NCI-H2081 (cell line): Measurements from ENCODE around the gene INS.
"Not testable (repeated sequence)": the region's sequence is repeated elsewhere in the genome, so short reads cannot be mapped to it uniquely, and the experiment has no call there.

Experiments used
- DNase-seq, 2 experiments: peaks; one replicate each; lab custom pipeline; 2025; lab: John Stamatoyannopoulos, UW

Gene INS

DNA sequence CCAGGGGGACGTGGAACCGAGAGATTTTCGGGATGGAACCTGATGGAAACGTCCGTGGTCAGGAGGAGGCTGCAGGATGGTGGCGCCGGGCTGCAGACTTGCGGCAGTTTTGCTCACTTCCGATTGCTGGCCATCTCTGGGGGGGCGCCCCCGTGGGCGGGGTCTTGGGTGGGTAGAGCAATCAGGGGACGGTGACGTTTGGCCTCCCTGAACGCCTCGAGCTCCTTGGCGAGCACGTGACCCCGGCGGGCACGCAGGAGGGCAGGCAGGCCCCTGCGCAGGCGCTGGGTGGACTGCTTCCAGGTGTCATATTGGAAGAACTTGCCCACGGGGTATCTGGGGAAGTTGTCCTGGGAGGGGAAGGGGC is 28.2 kb downstream of the INS start:
- DNase-seq, result no peak

DNA sequence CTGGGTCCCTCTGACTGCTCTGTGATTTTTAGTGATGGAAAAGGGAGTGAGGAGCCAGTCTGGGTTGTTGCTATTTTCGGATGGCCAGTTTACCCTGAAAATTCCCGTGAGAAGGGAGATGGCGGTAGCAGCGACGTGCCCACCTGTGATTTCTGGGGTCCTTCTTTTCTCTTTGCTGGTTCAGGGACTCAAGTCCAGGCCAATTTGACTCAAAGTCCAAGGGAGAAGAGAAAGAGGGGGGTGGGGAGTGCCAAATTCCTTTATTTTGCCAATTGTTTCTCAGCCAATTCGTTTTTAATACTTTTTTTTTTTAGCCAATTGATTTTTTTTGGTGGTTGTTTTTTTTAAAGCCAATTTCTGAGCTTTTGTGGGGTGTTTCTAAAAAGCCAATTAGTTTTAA is 28.8 kb downstream of the INS start:
- no peak for DNase-seq

DNA sequence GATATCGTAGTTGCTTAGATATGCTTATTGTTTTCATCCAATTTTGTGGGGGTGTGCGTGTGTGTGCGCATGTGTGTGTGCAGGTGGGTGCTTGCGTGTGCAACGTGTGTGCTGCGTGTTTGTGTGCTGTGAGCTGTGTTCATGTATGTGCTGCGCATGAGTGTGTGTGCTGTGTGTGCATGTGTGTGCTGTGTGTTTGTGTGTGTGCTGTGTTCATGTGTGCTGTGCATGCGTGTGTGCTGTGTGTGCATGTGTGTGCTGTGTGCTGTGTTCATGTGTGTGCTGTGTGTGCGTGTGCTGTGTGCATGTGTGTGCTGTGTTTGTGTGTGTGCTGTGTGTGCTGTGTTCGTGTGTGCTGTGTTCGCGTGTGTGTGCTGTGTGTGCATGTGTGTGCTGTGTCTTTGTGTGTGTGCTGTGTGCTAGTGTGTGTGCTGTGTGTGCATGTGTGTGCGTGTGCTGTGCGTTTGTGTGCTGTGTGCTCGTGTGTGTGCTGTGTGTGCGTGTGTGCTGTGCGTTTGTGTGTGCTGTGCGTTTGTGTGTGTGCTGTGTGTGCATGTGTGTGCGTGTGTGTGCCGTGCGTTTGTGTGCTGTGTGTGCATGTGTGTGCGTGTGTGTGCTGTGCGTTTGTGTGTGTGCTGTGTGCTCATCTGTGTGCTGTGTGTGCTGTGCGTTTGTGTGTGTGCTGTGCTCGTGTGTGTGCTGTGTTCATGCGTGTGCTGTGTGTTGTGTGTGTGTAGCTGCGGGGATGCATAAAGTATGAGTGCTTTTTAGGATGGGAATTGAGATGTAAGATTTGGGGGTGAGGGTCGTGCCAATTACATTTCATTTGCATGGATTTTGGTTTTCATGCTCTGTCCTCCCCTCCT is 29.4 kb downstream of the INS start:
- DNase-seq, result no peak

DNA sequence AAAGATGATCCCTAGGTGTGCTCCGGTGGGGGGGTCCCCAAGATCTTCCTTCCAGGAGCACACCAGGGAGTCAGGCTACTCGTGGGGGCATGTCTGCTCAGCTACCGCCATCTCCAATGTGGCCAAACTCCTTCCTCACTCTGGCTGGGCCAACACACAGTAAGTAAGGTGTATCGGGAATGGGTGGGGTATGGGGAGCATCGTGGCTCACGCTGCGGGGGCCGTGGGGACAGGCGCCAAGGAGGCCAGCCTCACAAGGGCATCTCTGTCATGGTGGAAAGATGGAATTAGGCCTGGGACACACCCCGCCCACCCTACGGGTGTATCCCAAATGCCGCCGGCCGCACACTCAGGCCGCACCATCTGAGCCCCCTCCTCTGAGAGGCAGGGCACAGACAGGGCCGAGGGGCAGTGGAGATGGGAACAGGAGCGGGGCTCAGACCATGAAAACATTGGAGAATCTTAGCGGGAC is 30.1 kb downstream of the INS start:
- no peak for DNase-seq

DNA sequence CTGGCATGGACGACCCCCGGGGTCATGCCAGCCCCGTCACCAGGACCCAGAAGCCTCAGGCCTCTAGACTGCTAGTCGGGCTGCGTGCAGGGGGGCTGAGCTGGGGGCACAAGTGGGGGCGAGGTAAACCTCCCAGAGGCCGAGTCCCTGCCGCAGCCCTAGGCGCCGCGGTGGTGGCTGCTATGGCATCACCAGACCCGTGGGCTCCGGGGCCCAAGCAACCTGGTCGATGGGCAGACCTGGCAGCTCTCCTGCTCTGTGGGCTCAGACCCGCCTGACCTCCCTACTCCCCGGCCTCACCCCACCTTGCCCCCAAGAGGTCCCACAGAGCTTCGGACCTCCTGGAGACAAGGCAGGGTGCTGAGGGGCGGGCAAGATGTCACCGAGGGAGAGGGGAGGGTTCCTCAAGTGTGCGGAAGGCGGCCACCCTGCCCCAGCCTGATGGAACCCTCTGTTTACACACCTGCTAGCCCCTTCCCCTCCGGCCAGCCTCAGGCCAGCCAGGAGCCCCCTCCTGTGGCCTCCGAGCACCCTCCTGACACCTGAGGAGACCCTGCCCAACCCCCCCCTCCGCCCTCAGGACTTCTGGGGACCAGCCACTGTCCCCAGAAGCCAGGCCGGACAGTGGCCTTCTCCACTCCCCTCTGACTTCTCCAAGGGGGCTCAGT is 31.2 kb downstream of the INS start:
- no peak for DNase-seq

DNA sequence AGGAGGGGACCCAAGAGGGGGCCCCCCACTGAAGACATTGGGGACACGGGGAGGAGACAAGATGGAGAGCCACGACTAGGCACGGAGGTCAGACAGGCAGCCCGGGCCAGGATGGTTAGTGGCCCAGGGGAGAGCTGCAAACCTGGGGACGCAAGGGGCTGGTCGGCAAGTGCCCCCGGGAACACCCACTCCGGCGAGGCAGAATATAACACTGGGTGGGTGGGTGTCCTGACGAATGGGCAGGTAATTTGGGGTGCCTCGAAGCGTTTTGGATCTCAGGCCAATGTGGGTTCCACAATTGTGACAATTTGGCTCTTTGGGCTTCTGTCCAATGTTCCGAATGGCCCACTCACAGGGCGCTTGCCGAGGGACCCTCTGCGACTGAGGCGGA is 31.7 kb downstream of the INS start:
- DNase-seq, result no peak

DNA sequence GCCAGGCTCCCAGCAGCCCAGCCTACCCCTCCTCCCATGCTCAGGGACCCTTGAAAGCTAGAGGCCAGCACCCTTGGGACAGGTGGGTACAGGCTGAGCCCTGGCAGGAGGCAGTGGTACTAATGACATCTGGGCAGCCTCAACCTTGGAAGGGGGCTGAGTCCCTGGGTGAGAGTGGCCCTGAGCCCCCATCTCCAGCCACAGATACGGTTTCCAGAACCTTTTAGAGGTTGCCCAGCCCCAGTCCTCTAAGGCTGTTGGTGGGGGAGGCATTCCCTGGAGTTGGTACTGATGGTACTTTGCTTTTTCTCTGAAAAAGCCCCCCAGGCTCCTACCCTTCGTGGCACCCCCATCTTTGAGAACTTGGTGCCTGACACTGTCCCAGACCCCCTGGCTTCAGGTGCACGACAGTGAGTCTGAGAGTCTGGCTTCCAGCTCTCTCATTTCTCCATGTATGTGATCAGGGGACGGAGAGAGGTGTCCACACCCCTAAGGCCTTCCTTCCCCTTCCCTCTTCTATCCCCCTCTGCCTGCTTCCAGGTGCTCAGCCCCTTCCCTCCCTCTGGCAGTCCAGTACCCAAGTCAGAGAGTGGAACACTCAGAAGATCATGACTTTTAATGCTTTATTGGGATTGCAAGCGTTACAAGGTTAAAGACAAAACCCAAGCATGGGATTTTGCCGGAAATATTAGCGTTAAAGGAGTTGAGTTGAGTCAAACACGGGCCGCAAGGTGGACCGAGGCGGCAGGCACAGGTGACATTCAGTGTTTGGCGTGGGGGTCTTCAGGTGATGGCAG is 32.3 kb downstream of the INS start:
- DNase-seq, result no peak

DNA sequence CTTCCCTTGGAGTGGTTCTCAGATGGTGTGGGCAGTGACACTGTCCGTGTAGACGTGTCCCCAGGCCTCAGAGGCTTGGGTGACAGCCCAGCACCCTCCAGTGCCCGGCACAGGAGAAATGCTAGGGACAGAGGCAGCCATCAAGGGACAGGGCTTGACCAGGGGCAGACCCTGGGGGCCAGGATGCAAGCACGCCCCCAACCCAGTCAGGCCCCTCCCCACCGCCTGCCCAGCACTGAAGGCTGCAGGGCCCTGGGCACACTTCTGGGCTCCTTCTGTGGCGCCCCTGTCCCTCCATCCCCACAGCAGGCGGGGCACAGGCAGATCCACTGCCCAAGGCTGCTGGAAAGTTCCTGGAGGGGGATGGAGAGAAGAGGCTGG is 32.9 kb downstream of the INS start:
- DNase-seq, result no peak

DNA sequence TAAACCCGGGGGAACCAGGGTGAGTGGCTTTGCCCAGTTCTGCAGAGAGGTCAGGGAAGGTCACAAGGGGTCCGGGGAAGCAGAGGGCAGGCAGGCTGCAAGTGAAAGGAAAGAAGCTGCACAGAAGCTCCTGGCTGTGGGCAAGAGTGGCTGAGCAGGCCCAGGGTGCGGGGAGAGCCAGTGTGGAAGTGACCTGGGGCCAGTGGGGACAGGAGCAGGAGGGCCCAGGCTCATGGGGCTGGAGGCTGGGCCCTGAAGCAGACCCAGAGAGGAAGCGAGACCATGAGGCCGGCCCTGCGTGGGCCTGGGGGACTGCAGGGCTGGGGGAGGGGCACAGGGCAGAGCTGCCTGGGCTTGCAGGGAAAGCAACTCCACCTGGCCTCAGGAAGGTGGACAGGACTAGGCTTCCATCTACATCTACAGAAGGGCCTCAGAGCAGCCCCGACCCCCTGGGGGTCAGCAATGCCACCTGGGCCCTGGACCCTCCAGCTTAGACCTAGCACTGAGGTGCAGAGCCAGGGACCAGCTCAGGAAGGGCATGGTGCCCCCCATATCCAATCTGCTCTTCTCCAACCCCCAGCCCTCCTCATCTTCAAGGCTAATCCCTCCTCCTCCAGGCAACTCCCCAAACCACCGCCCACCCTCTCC is 33.4 kb downstream of the INS start:
- DNase-seq, result no peak

DNA sequence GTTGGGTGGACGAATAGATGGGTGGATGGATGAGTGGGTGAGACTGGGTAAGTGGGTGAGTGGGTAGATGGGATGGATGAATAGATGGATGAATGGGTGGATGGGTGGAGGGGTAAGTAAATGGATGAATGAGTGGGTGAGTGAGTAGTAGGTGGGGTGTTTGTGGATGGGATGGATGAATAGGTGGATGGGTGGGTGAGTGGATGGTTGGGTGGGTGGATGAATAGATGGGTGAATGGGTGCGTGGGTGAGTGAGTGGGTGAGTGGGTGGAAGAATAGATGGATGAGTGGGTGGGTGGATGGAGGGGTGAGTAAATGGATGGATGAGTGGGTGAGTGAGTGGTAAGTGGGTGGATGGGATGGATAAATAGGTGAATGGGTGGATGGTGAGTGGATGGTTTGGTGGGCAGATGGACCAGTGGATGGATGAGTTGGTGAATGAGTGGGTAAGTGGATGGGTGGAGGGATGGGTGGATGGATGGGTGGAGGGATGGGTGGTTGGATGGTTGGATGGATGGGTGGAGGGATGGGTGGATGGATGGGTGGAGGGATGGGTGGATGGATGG is 34.4 kb downstream of the INS start:
- no peak for DNase-seq

DNA sequence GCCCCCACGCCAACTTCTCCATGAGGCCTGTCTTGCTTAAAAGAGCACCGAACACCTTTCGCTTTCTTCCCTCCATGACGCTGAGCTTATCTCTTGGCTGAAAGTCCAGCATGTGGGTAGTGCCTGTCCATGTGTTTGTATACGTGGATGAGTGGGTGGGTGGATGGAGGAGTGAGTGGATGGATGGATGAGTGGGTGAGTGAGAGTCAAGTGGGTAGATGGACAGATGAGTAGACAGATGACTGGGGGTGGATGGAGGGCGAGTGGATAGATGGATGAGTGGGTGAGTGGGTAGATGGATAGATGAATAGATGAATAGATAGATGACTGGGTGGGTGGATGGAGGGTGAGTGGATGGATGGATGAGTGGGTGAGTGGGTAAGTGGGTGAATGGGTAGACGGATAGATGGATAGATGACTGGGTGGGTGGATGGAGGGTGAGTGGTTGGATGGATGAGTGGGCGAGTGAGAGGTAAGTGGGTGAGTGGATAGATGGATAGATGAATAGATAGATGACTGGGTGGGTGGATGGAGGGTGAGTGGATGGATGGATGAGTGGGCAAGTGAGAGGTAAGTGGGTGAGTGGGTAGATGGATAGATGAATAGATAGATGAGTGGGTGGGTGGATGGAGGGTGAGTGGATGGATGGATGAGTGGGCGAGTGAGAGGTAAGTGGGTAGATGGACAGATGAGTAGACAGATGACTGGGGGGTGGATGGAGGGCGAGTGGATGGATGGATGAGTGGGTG is 36.1 kb downstream of the INS start:
- not testable (repeated sequence) for DNase-seq

DNA sequence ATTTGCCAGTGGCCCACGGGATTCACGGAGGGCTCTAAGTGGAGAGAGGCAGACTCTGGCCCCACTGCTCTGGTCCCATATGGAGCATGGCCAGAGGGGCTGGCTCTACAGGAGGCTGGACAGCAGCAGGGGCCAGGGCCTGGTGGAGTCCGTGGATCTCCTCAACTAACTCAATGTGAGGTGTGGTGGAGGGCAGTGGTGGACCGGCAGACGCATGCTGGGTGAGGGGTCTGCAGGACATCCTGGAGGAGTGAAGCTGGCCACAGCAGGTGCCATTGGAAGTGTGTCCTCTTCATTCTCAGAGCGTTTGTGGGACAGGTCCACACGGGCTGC is 37.4 kb downstream of the INS start:
- no peak for DNase-seq

DNA sequence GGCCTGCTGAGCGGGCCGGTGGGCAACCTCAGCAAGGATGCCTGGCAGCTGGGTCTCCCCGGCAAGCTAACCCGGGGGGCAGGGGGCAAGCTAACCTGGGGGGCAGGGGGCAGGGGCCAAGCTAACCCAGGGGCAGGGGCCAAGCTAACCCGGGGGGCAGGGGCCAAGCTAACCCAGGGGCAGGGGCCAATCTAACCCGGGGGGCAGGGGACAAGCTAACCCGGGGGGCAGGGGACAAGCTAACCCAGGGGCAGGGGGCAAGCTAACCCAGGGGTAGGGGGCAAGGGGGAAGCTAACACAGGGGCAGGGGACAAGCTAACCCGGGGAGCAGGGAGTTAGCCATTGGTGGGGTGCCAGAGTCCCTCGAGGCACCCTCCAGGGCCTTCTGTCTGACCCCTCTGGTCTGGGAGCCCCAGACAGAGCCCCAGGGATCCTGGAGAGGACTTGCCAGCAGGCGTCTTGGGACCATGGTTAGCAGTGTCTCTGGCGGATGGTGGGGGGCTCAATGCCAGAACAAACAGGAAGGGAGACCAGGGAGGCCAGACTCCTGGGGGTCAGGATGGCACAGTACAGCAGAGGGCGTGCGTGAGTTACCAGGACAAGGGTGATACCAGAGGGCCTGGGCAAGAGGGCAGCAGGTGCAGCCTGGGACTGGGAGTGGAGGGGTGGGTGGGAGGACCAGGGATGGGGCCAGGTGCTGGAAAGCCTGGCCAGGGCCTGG is 37.9 kb downstream of the INS start:
- no peak for DNase-seq

DNA sequence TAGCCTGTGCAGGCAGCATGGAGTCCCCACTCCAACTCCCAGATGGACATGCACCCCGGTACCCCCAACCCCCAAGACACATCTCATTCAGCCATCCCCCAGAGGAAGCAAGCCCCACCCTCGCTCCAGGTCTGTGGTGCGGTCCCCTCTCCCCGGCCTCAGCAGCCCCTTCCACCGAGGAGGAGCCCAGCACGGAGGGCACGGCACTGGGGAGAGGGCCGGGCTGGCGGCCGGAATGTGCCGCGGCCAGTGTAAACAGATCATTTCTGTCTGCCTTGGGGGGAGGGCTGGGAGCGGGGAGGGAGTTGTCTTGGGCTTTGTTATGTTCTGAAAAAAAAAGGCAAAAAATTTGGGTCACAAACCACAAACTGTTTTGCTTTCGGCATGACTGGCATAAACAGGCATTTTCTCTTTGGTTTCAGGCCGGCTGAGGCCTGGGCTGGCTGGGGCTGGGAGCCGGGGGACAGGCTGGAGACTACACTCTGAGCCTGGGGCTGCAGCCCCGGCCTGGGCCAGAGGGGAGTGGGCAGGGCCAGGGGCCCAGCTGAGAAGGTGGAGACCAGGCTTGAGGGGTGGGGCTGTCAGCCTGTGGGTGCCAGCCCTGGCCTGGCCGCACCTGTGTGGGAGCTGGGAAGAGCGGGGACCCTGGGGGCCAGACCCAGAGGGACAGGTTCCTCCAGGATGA is 38.6 kb downstream of the INS start:
- DNase-seq, result no peak

DNA sequence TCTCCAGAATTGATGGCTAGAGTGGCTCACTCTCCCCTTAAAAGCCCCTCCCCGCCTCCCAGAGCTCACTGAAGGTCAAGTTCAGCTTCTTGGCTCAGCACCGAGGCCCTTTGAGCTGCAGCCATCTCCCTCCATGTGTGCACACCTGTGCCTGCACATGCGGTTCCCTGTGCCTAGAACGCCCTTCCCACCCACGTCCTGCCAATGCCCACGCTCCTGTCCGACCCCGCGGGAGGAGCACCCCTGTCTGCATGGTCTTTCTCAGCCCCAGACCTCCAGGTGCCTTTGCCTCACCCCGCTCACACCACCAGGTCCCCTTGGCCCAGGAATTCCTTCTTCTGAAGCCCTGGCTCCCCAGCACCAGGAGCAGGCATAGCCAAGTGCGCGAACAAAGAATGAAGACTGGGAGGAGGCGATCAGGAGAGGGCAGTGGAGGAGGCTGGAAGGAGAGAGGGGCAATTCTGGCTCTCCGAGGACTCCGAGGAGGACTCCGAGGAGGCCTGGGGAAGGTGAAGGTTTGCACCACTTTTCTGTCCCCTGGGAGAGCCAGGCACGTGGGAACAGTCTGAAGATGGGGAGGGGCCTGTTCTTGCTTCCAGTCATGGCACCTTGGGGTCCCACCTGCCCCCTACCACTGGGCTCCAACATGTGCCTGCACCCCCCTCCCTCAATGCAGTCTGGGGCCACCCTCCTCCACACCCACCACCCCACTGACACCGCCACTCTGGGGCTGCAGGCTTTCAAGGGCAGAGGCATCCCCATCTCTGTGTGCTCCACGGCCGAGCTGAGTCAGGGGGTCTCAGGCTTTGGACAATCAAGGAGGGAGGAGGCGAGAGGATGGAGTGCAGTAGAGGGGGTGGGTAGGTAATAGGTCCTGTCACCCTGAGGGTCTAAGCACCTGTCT is 39.5 kb downstream of the INS start:
- DNase-seq, result no peak

DNA sequence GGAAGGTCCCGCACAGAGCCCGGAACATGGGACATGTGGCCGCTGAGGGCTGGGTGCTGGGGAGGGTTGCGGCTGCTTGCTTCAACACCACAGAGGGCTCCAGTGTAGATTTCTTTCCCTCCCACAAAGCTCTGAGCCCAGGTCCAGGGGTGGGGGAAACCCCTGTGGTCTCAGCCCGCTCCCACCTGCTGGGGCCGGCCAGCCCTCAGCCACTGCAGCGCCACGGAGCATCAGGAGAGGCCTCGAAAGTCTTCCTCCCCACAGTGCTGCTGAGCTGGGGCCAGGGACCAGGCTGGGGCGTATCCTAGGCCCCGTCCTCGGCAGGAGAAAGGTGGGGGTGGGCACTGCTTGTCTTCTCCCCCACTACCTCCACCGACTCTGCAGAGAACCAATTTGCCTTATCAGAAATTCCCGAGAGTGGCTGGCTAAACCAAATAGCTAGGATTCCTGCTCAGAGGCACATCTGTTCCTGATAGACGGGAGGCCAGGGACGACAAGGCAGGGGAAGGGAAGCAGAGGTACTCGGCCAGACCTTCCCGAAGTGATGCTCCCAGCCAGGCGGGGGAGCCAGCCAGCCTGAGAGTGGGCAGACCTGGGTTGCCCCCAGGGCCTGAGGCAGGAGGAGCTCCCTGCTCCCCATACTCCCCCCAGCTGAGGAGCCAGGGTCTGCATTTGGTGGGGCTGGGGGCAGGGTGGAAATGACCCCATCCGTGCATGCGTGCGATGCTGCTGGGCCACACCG is 40.5 kb downstream of the INS start:
- no peak for DNase-seq

DNA sequence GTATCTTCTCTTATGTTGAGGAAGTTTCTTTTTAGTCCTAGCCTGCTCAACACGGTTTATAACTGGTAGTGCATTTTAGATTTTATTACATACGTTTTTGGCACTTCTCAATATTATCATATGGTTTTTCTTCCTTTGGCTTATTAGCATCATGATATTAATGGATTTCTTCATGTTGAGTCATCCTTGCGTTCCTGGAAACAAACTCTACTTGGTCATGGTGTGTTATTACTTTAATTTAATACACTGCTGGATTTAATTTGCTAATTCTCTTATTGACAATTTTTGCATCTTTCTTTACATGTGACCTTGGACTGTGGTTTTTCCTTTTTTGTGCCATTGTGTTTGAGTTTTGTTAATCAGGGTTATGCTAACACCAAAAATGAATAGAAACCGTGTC is 42.3 kb downstream of the INS start:
- DNase-seq, result no peak

DNA sequence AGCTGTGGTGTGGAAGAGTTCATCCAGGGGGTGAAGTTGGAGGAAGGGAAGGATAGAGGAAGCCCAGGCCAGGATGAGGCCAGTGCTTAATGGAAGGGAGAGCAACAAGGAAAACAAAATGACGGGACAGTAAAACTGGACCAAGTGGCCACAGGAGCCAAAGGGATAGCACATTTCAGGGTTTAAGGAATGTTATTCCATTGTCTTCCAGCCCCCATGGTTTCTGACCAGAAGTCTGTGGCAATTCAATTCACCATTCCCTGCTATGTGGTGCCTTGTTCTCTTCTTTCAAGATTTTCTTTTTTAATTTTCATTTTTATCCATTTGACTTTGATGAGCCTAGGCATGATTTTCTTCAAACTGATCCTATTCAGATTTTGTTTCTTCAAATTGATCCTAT is 44.3 kb downstream of the INS start:
- no peak for DNase-seq
